Peyer's patch (tissue), 4 donors: Measurements from ENCODE around the gene RRP12.

Experiments used
- POLR2A ChIP-seq, 2 donors: fragments of 450-650 bp; IDR thresholded peaks; one replicate each; pipeline ENCODE4 v1.5.1; 2017; ENCODE audit warnings: antibody characterized with exemption in 2 of 2, mild to moderate bottlenecking in 2 of 2, moderate library complexity in 2 of 2
- TF ChIP-seq, protein P1 (sequence below), 6 experiments: fragments of 450-650 bp in 4 of 6; fragments of 200-600 bp in 2 of 6; sonication (generic) in 1 of 6; IDR thresholded peaks; one replicate each; pipeline ENCODE4 v1.5.1; 2017 to 2019; ENCODE audit warnings: antibody characterized with exemption in 6 of 6, mild to moderate bottlenecking in 3 of 6, moderate library complexity in 1 of 6

DNA sequence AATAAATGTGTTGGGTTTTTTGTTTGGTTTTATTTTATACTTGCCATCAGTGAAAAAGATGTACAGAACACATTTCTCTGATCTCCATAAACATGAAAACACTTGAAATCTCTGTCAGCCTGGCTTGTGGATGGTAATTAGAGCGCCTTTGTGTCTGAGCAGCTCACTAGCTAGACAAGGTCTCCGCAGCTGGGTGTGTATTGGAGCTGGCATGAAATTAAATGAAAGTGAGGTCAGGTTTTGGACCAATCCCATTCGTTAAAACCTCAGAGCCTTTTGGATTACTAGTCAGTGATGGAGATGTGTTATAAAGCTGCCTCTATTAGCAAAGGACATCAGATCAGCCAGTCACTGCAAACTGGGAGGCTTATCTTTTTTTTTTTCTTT, 79.3 kb downstream of the RRP12 start:
- no peak for TF ChIP-seq POLR2A (IDR thresholded peaks at IDR 0.05)
- TF ChIP-seq, protein P1, sequence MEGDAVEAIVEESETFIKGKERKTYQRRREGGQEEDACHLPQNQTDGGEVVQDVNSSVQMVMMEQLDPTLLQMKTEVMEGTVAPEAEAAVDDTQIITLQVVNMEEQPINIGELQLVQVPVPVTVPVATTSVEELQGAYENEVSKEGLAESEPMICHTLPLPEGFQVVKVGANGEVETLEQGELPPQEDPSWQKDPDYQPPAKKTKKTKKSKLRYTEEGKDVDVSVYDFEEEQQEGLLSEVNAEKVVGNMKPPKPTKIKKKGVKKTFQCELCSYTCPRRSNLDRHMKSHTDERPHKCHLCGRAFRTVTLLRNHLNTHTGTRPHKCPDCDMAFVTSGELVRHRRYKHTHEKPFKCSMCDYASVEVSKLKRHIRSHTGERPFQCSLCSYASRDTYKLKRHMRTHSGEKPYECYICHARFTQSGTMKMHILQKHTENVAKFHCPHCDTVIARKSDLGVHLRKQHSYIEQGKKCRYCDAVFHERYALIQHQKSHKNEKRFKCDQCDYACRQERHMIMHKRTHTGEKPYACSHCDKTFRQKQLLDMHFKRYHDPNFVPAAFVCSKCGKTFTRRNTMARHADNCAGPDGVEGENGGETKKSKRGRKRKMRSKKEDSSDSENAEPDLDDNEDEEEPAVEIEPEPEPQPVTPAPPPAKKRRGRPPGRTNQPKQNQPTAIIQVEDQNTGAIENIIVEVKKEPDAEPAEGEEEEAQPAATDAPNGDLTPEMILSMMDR (IDR thresholded peaks at IDR 0.05) = no peak
